ENCODE results near the gene SPTB.

SPTB gene

GRCh38 chr14:64912261-64912660 lies 32.6 kb upstream of the SPTB start:
- no peak for DNase-seq (ENCODE audit: low read depth)
- TF ChIP-seq CTCF (conservative IDR thresholded peaks at IDR 0.05; ENCODE audit: low read length), result no peak

GRCh38 chr14:64910847-64911495 lies 31.3 kb upstream of the SPTB start:
- peak; percentile 79 for TF ChIP-seq CTCF (conservative IDR thresholded peaks at IDR 0.05; ENCODE audit: low read length)
- no peak overlapping the region for H3K4me3 ChIP-seq (ENCODE audit: low read length)
- DNase-seq (ENCODE audit: low read depth), result peak; percentile 43

More at GRCh38 chr14:64912261-64912660, 32.6 kb upstream of the SPTB start:
- H3K4me3 ChIP-seq (ENCODE audit: low read length), result no peak overlapping the region

GRCh38 chr14:64906022-64906421 lies 26.3 kb upstream of the SPTB start:
- DNase-seq (ENCODE audit: low read depth), result no peak
- no peak for TF ChIP-seq CTCF (conservative IDR thresholded peaks at IDR 0.05; ENCODE audit: low read length)
- H3K4me3 ChIP-seq (ENCODE audit: low read length), result no peak overlapping the region

GRCh38 chr14:64899958-64900357 lies 20.3 kb upstream of the SPTB start:
- H3K4me3 ChIP-seq (ENCODE audit: low read length), result no peak overlapping the region
- DNase-seq (ENCODE audit: low read depth), result no peak
- TF ChIP-seq CTCF (conservative IDR thresholded peaks at IDR 0.05; ENCODE audit: low read length), result no peak

GRCh38 chr14:64891839-64892375 lies 12.2 kb upstream of the SPTB start:
- no peak overlapping the region for H3K4me3 ChIP-seq (ENCODE audit: low read length)
- peak; percentile 74 for DNase-seq (ENCODE audit: low read depth)
- TF ChIP-seq CTCF (conservative IDR thresholded peaks at IDR 0.05; ENCODE audit: low read length), result peak; percentile 65

- TF ChIP-seq CTCF (conservative IDR thresholded peaks at IDR 0.05; ENCODE audit: low read length), result no peak
- no peak for DNase-seq (ENCODE audit: low read depth)
- H3K4me3 ChIP-seq (ENCODE audit: low read length), result no peak overlapping the region
These were observed 11.6 kb upstream of the SPTB start for GRCh38 chr14:64891173-64891838.

GRCh38 chr14:64889352-64889751 lies 9.6 kb upstream of the SPTB start:
- DNase-seq (ENCODE audit: low read depth), result no peak
- H3K4me3 ChIP-seq (ENCODE audit: low read length), result no peak overlapping the region
- TF ChIP-seq CTCF (conservative IDR thresholded peaks at IDR 0.05; ENCODE audit: low read length), result no peak
